ENCODE measurements around the gene MRM1. TPM values are rescaled to one million over a fixed set of nuclear protein-coding genes. Genes with fewer than 3 reads are reported as not detected.
A peak's percentile ranks its signal among the peaks of the same experiment; 100 is the strongest.

MRM1 gene
- total RNA-seq, 1 donor from 2014 or later, result 3.1 TPM

- no peak for TF ChIP-seq EZH2 (IDR thresholded peaks at IDR 0.05; ENCODE audit: insufficient read depth, low read length)
- TF ChIP-seq, protein P1, sequence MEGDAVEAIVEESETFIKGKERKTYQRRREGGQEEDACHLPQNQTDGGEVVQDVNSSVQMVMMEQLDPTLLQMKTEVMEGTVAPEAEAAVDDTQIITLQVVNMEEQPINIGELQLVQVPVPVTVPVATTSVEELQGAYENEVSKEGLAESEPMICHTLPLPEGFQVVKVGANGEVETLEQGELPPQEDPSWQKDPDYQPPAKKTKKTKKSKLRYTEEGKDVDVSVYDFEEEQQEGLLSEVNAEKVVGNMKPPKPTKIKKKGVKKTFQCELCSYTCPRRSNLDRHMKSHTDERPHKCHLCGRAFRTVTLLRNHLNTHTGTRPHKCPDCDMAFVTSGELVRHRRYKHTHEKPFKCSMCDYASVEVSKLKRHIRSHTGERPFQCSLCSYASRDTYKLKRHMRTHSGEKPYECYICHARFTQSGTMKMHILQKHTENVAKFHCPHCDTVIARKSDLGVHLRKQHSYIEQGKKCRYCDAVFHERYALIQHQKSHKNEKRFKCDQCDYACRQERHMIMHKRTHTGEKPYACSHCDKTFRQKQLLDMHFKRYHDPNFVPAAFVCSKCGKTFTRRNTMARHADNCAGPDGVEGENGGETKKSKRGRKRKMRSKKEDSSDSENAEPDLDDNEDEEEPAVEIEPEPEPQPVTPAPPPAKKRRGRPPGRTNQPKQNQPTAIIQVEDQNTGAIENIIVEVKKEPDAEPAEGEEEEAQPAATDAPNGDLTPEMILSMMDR (IDR thresholded peaks at IDR 0.05; ENCODE audit: insufficient read depth, low read depth, low read length), result no peak
- no peaks in the 10 kb centered on the region for H3K27me3 ChIP-seq (ENCODE audit: insufficient read depth, low read length)
- no peak overlapping the region for H2AFZ ChIP-seq (ENCODE audit: low read depth, low read length)
- H3K9ac ChIP-seq (ENCODE audit: low read length), result no peak overlapping the region
- H3K4me3 ChIP-seq (ENCODE audit: insufficient read depth, low read depth, low read length), result no peak overlapping the region
- peaks cover 34% of the 10 kb centered on the region for H3K36me3 ChIP-seq (ENCODE audit: insufficient read depth, low read length)
- no peaks in the 10 kb centered on the region for H3K27me3 Mint-ChIP-seq (ENCODE audit: low read depth, unreplicated experiment)
- H3K36me3 Mint-ChIP-seq (ENCODE audit: low read depth, unreplicated experiment), result peaks cover 15% of the 10 kb centered on the region
- no peak overlapping the region for H3K27ac ChIP-seq (ENCODE audit: low read depth, low read length)
- no peaks in the 10 kb centered on the region for H3K9me3 Mint-ChIP-seq (ENCODE audit: unreplicated experiment)
- DNase-seq (ENCODE audit: low read depth) (no peak), FAIRE-seq (no peak)
- no peak overlapping the region for H3K4me3 Mint-ChIP-seq (ENCODE audit: unreplicated experiment)
- H3K4me1 ChIP-seq (ENCODE audit: insufficient read depth, low read length), result no peaks in the 10 kb centered on the region
- no peak overlapping the region for H3K27ac Mint-ChIP-seq (ENCODE audit: unreplicated experiment)
- H4K20me1 ChIP-seq (ENCODE audit: insufficient read depth, low read length), result peaks cover 60% of the 10 kb centered on the region
- no peak overlapping the region for H3K4me2 ChIP-seq (ENCODE audit: low read length)
- H3K9me3 ChIP-seq (ENCODE audit: insufficient read depth, low read depth, low read length), result no peaks in the 10 kb centered on the region
- H3K4me1 Mint-ChIP-seq (ENCODE audit: low read depth, unreplicated experiment), result peaks cover 15% of the 10 kb centered on the region
- H3K79me2 ChIP-seq (ENCODE audit: insufficient read depth, low read length), result peaks cover 69% of the 10 kb centered on the region
These were observed 26.4 kb upstream of the MRM1 start for GRCh38 chr17:36575028-36575427.

- Histone ChIP-seq H3K4me1 (ENCODE audit: insufficient read depth, low read length) (no peaks in the 10 kb centered on the region), H3K4me2 (ENCODE audit: low read length) (no peak overlapping the region), H3K9me3 (ENCODE audit: insufficient read depth, low read depth, low read length) (no peaks in the 10 kb centered on the region), H3K36me3 (ENCODE audit: insufficient read depth, low read length) (peaks cover 35% of the 10 kb centered on the region), H4K20me1 (ENCODE audit: insufficient read depth, low read length) (peaks cover 65% of the 10 kb centered on the region), H3K27me3 (ENCODE audit: insufficient read depth, low read length) (no peaks in the 10 kb centered on the region), H3K9ac (ENCODE audit: low read length) (no peak overlapping the region), H3K4me3 (ENCODE audit: insufficient read depth, low read depth, low read length) (no peak overlapping the region), H3K27ac (ENCODE audit: low read depth, low read length) (no peak overlapping the region), H2AFZ (ENCODE audit: low read depth, low read length) (no peak overlapping the region), H3K79me2 (ENCODE audit: insufficient read depth, low read length) (peaks cover 57% of the 10 kb centered on the region)
- Mint-ChIP-seq H3K27me3 (ENCODE audit: low read depth, unreplicated experiment) (no peaks in the 10 kb centered on the region), H3K27ac (ENCODE audit: unreplicated experiment) (no peak overlapping the region), H3K4me1 (ENCODE audit: low read depth, unreplicated experiment) (peaks cover 15% of the 10 kb centered on the region), H3K4me3 (ENCODE audit: unreplicated experiment) (no peak overlapping the region), H3K36me3 (ENCODE audit: low read depth, unreplicated experiment) (peaks cover 17% of the 10 kb centered on the region), H3K9me3 (ENCODE audit: unreplicated experiment) (no peaks in the 10 kb centered on the region)
- no peak for DNase-seq (ENCODE audit: low read depth)
- no peak for TF ChIP-seq EZH2 (IDR thresholded peaks at IDR 0.05; ENCODE audit: insufficient read depth, low read length)
- TF ChIP-seq, protein P1 (IDR thresholded peaks at IDR 0.05; ENCODE audit: insufficient read depth, low read depth, low read length), result no peak
- FAIRE-seq, result no peak
These were observed 24.6 kb upstream of the MRM1 start for GRCh38 chr17:36576793-36577192.

DNA sequence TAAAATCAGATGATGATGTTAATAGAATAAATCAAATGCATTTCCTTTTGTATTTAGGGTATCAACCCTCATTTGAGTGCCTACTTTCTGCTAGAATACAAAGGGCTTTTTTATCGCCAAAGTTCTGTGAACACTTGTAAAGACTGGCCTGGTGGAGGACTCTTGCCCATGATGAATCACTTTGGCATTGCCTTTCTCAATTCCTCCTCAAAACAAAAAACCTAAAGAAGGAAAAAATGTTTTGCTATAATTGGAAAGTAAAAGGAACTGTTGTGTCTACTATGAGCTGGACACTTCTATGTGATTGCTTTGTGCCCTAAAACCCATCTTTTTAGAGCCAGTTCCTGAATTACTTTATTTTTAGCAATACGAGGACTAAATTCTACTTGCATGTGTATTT lies 22.7 kb upstream of the MRM1 start:
- peaks cover 48% of the 10 kb centered on the region for H3K79me2 ChIP-seq (ENCODE audit: insufficient read depth, low read length)
- peaks cover 15% of the 10 kb centered on the region for H3K4me1 Mint-ChIP-seq (ENCODE audit: low read depth, unreplicated experiment)
- H3K36me3 ChIP-seq (ENCODE audit: insufficient read depth, low read length), result peaks cover 29% of the 10 kb centered on the region
- FAIRE-seq (no peak), DNase-seq (ENCODE audit: low read depth) (peak; percentile 39)
- peaks cover 56% of the 10 kb centered on the region for H4K20me1 ChIP-seq (ENCODE audit: insufficient read depth, low read length)
- H3K4me3 ChIP-seq (ENCODE audit: insufficient read depth, low read depth, low read length), result no peak overlapping the region
- H3K4me1 ChIP-seq (ENCODE audit: insufficient read depth, low read length), result no peaks in the 10 kb centered on the region
- H3K27ac ChIP-seq (ENCODE audit: low read depth, low read length), result no peak overlapping the region
- H3K27me3 Mint-ChIP-seq (ENCODE audit: low read depth, unreplicated experiment), result no peaks in the 10 kb centered on the region
- no peak overlapping the region for H3K27ac Mint-ChIP-seq (ENCODE audit: unreplicated experiment)
- no peak overlapping the region for H3K9ac ChIP-seq (ENCODE audit: low read length)
- TF ChIP-seq, protein P1 (IDR thresholded peaks at IDR 0.05; ENCODE audit: insufficient read depth, low read depth, low read length), result no peak
- no peak for TF ChIP-seq EZH2 (IDR thresholded peaks at IDR 0.05; ENCODE audit: insufficient read depth, low read length)
- H3K4me3 Mint-ChIP-seq (ENCODE audit: unreplicated experiment), result peak overlapping the region; percentile 20
- no peak overlapping the region for H3K4me2 ChIP-seq (ENCODE audit: low read length)
- H3K9me3 Mint-ChIP-seq (ENCODE audit: unreplicated experiment), result no peaks in the 10 kb centered on the region
- no peaks in the 10 kb centered on the region for H3K9me3 ChIP-seq (ENCODE audit: insufficient read depth, low read depth, low read length)
- peaks cover 17% of the 10 kb centered on the region for H3K36me3 Mint-ChIP-seq (ENCODE audit: low read depth, unreplicated experiment)
- H2AFZ ChIP-seq (ENCODE audit: low read depth, low read length), result no peak overlapping the region
- H3K27me3 ChIP-seq (ENCODE audit: insufficient read depth, low read length), result no peaks in the 10 kb centered on the region

Measured in astrocyte (in vitro differentiated cells and primary cell).